ENCODE measurements around the gene PLCH2.

PLCH2 gene

DNA sequence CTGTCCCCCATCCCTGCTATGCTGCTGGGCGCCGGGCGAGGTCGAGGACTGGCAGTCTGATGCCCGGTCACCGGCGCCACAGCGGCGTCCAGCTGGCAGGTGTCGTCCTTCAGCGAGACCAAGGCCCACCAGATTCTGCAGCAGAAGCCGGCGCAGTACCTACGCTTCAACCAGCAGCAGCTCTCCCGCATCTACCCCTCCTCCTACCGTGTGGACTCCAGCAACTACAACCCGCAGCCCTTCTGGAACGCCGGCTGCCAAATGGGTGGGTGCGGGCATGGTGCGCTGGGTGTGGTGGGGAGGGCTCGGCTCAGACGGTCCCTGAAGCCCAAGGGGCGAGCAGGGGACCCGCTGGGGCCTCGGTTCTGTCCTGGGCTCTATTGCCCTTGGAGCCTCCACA is 20.7 kb downstream of the PLCH2 start:
- DNase-seq (ENCODE audit: low read depth in 2 of 3, low spot score in 2 of 3): no peak

DNA sequence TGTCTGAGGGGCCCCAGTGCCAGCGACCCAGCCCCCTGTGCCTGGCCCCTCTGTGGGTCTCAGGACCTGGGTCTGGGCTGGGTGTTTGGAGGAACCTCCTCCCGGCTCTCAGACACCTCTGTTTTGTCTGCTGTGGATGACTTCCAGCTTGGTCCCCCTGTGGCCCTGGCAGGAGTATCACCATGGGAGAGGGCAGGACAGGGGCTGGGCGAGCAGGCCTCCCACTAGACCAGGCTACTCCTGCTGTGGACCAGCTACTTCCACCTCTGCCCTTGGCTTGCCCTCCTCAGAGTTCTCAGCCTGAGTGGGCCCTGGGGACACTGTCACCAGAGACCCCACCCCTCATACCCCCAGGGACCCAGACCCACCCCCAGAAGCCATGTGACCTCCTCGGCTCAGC is 21.8 kb downstream of the PLCH2 start:
- DNase-seq (ENCODE audit: low read depth in 2 of 3, low spot score in 2 of 3): no peak

DNA sequence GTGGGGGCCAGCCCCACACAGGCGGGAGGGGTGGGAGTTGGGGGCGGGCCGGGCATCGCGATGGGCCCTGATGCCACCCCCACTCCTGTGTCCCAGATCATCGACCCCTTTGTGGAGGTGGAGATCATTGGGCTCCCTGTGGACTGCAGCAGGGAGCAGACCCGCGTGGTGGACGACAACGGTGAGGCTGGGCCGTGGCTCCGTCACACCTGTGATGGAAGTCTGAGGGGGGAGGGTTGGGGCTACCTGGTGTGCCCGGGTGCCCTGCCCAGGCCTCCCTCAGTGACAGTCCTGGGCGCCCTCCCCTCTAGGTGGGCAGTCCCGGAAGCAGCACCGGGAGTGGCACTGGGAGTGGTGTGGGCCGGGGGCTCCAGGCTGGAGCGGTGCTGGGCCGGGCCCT is 22.6 kb downstream of the PLCH2 start:
- DNase-seq (ENCODE audit: low read depth in 2 of 3, low spot score in 2 of 3): no peak

DNA sequence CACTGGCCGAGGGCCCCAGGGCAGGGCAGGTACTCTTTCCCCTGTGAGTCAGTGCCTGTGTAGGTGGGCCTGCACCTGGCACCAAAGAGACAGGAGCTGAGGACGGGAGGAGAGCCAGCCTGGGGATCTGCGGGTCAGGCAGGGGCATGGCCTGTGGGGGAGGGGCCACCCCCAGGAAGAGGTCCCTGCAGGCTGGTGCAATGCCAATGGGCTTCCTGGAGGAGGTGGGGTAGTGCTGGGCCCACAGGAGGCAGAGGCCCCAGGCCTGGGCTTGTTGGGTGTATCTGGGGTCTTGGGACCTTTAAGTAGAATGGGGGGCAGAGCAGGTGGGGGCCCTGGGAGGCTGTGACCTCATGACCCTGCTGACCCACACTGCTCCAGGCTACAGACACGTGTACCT is 23.2 kb downstream of the PLCH2 start:
- DNase-seq (ENCODE audit: low read depth in 2 of 3, low spot score in 2 of 3): no peak

DNA sequence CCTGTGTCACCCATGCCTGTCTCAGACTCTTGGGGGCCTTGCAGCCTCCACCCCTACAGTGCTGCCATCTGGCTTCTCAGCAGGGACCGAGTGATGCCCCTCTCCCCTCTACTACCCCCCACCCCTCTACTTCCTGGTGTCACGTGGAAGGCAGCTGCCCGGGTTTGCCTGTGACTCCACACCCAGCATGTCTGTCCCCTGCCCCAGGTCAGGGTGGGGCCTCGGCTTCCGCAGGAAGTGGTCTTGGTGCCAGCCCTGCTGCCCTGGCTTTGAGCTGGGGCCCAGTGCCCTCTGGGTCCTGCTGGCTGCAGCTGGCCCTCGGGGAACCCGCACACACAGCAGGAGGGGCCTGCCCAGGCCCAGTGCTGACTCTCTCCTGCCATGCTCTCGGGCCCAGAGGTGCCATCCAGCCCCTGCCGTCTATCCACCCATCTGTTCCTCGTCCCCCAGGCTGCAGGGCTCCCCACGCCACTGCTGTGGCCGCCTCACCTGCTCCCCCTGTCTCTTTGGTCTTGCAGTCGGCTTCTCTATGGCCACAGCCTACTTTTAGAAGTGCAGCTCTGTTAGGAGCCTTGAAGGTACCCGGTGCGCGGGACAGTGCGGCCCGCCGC is 24.0 kb downstream of the PLCH2 start:
- DNase-seq (ENCODE audit: low read depth in 2 of 3, low spot score in 2 of 3): no peak

DNA sequence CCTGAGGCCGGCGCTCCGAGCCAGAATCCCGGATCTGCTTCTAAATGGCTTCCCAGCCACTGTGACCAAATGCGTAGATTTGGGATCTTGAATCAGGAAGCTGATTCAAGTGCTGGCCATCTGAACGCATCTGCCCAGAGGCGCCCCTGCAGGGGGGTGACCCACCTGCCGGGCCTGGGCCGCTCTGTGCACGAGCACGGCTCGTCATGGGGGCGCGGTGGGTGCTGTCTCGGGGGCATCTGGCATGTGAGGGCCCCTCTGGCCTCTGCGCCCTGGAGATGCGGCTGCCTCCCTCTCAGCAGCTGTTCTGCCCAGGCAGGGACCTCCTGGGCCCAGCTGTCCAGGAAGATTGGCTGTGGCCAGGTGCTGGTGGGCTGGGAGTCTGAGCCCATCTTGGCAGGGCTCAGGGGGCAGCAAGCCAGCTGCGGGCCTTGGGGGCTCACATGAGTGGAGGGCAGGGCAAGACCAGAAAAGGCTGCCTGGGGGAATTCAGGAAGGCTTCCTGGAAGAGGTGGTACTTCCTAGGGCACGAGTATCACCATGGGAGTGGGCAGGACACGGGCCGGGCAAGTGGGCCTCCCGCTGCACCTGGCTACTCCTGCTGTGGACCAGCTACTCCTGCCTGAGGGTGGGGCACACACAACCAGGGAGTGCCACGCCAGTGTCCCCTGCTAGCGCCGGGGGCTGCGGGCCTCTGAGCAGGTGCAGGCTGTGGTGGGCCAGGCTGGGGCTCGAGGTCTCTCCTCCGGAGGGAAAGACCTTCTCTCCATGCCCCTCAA is 25.1 kb downstream of the PLCH2 start:
- no peak for DNase-seq (ENCODE audit: low read depth in 2 of 3, low spot score in 2 of 3)

DNA sequence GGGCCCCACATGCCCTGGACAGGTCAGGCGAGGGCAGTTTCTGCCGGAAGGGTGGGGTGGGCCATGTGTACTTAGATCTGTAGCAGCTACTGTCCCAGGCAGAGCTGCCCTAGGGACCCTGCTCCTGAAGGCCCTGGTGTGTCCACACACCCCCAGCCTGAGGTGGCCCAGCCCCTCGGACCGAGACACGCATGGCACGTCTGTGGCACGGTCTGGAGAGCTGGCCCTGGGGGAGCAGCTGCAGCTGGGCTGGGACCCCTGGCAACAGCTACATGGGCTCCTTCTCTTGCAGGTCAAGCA is 25.7 kb downstream of the PLCH2 start:
- DNase-seq (ENCODE audit: low read depth in 2 of 3, low spot score in 2 of 3): no peak

DNA sequence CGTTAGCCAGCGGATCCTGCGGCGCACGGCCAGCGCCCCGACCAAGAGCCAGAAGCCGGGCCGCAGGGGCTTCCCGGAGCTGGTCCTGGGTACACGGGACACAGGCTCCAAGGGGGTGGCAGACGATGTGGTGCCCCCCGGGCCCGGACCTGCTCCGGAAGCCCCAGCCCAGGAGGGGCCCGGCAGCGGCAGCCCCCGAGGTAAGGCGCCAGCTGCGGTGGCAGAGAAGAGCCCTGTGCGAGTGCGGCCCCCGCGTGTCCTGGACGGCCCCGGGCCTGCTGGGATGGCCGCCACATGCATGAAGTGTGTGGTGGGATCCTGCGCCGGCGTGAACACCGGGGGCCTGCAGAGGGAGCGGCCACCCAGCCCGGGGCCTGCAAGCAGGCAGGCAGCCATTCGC is 26.1 kb downstream of the PLCH2 start:
- no peak for DNase-seq (ENCODE audit: low read depth in 2 of 3, low spot score in 2 of 3)

DNA sequence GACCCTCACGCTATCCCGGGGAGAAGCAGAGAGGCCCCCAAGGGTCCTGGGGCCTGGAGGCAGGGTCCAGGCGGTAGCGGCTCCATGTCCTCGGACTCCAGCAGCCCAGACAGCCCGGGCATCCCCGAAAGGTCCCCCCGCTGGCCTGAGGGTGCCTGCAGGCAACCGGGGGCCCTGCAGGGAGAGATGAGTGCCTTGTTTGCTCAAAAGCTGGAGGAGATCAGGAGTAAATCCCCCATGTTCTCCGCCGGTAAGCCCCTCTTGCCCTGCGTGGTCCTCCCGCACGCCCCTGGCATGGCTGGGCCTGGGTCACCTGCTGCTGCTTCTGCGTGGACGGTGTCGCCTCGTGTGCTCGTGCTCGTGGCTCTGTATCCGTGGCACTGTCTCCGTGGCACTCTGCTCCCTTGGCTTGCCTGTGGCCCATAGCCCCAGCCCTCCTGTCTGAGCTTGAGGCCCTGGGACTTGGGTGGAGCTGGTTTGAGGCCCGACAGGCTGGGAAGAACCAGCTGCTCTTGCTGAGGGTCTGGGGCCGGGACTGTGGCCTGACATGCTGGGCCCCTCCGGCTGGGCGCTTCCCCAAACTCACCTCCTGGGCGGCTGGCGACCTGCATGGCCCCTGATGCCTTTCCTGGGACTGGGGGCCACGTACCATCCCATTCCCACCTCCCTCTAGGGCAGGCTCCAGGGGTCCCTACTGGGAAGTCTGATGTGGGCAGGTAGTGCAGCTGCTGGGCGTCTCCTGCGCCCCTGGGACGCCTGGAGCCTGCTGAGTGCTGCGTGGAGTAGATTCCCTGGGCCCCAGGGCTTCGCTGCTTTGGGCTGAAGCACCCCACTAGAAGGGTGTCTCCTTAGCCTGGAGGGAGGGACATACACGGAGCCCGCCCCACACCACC is 26.8 kb downstream of the PLCH2 start:
- DNase-seq (ENCODE audit: low read depth in 2 of 3, low spot score in 2 of 3): no peak

DNA sequence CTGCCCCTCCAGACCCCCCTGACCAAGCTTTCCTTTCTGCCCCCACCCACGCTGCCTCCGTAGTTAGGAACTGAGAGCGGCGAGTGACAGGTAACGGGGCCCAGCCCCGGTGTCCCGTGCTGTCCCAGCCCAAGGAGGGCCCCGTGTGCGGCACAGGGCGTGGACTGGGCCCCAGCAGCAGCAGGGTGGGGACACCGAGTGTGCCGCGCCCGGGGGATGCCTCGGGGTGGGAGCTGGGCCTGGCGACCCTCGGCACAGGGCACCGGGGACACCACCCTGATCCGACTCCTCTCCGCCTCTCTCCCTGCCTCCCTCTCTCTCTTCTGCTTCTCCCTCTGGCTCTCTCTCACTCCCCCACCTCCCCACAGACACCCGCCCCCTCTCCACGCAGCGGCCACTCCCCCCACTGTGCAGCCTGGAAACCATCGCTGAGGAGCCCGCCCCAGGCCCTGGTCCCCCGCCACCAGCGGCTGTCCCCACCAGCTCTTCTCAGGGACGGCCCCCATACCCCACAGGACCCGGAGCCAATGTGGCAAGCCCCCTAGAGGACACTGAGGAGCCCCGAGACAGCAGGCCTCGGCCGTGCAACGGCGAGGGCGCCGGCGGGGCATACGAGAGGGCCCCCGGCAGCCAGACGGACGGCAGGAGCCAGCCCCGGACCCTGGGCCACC is 27.6 kb downstream of the PLCH2 start:
- DNase-seq (ENCODE audit: low read depth in 2 of 3, low spot score in 2 of 3): no peak

DNA sequence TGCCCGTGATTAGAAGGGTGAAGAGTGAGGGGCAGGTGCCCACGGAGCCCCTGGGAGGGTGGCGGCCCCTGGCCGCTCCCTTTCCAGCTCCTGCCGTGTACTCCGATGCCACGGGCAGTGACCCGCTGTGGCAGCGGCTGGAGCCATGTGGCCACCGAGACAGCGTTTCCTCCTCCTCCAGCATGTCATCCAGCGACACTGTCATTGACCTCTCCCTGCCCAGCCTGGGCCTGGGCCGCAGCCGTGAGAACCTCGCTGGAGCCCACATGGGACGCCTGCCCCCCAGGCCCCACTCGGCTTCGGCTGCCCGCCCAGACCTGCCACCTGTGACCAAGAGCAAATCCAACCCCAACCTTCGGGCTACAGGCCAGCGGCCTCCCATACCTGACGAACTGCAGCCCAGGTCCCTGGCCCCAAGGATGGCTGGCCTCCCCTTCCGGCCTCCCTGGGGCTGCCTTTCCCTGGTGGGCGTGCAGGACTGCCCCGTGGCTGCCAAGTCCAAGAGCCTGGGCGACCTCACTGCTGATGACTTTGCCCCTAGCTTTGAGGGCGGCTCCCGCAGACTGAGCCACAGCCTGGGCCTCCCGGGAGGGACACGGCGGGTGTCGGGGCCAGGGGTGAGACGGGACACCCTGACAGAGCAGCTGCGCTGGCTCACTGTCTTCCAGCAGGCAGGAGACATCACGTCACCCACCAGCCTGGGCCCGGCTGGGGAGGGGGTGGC is 28.3 kb downstream of the PLCH2 start:
- no peak for DNase-seq (ENCODE audit: low read depth in 2 of 3, low spot score in 2 of 3)

DNA sequence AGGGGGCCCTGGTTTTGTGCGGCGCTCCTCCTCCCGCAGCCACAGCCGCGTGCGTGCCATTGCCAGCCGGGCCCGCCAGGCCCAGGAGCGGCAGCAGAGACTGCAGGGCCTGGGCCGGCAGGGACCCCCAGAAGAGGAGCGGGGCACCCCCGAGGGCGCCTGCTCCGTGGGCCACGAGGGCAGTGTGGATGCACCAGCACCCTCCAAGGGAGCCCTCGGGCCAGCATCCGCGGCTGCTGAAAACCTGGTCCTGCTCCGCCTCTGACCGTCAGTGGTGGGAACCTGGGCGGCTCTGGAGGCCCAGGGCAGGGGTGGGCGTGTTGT is 28.8 kb downstream of the PLCH2 start:
- DNase-seq (ENCODE audit: low read depth in 2 of 3, low spot score in 2 of 3): no peak

DNA sequence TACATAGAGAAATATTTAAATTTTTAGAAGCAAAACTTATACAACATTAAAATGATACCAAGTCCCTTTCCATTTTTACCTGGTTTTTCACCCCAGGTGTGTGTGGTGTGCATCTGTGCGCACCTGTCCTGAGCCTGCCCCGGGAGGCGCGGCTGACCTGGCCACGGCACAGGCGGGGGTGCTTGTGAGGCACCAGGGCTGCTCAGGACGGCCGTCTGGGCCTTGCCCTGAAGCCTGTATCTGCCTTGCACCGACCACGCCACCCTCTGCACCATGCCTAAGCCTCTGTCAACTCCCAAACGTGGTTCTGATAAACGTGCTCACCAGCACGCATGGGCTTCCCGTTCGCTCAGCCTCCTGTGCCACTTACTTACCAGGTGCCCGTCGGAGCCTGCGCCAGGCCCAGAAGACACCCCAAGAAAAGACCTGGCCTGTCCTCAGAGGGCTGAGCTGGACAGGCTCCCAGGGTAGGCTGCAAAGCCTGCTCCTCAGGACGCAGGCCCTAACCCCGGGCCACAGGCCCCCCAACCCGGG is 29.4 kb downstream of the PLCH2 start:
- no peak for DNase-seq (ENCODE audit: low read depth in 2 of 3, low spot score in 2 of 3)

DNA sequence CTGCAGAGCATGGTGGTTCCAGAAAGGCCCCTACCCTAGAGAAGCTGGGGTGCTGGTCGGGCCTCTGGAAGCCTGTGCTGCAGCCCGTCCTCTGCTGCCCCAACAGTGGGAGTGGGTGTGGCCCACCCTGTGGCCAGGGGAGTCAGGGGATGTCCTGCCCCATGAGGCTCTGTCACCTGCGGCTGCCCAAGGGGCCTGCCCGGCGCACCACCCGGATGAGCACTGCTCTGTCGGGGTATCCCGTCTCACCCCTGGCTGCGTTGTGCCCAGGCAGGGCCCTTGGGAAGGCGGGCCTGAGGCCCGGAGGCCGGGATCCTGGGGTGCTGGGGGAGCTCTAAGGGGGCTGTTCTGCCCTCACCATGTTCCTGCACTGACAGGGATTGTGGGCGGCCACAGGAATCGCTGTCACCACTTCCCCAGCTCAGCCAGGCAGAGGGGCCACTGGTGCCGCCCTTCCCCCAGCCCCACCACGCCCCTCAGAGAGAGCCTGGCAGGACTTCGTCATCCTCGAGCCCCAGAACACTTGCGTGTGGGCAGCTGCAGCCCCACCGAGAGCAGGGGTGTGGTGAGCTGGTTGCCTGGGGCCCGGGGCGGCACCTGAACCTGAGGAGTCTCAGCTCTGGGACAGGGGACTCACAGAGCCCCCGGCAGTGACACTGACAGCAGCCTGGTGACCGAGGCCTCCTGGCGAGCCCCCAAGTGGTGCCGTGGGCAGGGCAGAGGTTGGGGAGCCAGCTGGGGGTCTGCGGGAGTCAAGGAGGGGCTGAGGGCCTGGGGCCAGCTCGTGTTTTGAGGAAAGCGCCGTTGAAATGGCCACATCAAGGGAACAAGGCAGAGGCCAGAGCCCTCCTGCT is 30.1 kb downstream of the PLCH2 start:
- DNase-seq (ENCODE audit: low read depth in 2 of 3, low spot score in 2 of 3): no peak

DNA sequence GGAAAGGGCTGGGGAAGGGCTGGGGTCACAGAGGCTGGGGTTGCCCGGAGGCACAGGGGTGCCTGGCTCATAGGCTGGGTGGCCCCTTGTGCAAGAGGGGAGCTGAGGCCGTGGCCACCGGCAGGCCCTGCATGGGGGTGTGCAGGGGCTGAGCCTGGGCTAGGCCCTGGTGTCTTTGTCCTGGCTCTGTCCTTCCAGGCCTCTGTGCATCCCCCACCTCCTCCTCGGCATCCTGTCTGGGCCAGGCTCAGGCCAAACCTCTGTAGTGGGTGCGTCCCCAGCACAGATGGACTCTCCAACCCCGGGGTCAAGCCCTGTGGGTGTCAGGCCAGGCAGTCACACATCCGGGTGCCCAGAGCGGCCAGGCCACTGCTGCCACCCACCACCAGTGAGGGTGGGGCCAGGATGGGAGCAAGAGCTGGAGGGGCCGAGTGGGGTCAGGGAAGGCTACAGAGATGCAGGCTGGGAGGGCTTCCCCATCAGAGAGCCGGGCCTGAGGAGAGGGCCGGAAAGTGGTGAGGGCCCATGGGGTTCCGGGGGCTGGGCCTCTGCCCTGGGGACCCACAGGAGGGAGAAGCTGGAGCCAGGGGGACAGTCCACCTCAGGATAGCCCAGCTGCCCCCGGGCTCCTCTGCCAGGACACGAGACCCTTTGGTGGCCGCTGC is 30.9 kb downstream of the PLCH2 start:
- DNase-seq (ENCODE audit: low read depth in 2 of 3, low spot score in 2 of 3): no peak

DNA sequence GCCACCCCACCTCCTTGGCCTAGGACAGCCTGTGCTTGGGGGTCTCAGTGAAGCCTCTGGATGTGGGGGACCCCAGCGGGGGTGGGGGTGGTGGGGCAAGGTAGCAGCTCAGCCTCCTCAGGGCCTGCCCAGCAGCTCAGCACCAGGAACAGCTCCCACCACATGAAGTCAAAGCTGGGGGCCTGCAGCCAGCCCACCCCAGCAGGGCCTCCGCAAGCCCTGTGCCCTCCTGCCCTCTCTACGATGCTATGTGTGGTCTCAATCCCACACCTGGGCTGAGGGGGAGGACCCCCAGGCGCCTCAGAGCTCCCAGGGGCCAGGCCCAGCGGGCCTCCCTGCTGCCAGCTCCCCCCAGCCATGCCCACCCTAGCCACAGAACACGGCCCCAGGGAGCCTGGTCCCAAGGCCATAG is 31.7 kb downstream of the PLCH2 start:
- no peak for DNase-seq (ENCODE audit: low read depth in 2 of 3, low spot score in 2 of 3)

DNA sequence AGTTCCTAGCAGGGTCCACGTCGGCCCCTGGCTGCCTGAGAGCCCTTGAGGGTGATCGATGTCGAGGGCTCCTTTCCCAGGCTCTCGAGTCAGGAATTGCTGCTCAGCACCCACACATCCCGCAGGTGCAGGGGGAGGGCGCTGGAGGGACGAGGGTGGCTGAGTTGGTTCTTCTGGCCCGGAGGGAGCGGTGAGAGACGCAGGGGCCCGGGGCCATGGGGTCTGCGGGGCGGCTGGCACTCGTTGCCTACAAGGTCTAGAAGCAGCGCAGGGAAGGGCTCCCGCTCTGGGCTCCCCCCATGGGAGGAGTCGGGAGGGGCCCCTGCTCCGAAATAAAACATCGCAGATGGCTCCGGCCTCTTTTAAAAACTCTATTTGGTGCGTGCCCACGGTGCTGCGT is 32.1 kb downstream of the PLCH2 start:
- no peak for DNase-seq (ENCODE audit: low read depth in 2 of 3, low spot score in 2 of 3)

DNA sequence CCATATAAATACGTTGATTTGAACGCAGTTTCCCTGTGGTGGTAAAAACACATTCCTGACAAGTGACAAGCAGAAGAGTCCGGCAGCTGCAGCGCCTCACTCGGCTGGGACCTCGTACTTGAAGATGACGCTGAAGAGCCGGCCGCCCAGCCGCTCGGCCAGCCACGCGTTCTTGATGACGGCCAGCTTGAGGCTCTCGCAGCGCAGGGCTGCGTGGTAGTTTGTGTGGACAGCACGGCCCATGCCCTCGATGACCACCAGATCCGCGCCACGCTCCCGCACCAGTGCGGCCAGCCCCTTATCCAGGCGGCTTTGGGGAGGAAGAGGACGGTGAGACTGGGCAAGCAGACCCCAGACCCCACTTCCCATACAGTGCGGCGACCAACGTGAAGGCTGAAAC is 32.7 kb downstream of the PLCH2 start:
- no peak for DNase-seq (ENCODE audit: low read depth in 2 of 3, low spot score in 2 of 3)

DNA sequence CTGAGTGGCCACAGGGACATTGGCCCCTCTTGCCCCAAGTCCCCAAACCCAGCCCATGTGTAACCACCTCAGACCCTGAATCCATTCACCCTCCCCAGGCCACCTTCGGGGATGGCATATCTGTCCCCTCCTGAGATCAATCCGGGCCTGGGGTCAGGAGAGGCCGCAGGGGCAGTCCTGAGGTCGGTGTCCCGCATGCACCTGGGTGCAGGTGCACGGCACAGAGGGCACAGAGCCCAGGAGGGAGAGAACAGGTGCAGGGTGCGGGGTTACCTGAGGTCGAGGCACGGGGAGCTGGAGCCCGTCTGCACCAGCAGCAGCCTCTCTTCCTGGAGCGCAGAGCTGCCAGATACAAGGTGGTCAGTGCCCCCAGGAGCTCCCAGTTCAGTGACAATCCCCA is 33.5 kb downstream of the PLCH2 start:
- DNase-seq (ENCODE audit: low read depth in 2 of 3, low spot score in 2 of 3): no peak
